GM12878 (cell line): ENCODE results near the gene PHKG2.

Experiments
- BCLAF1 ChIP-seq: fragments of 450-650 bp; IDR thresholded peaks from 2 replicates; pipeline ENCODE4 v1.6.1; 2017; ENCODE audit warnings: antibody characterized with exemption, mild to moderate bottlenecking, moderate library complexity
- BHLHE40 ChIP-seq, 2 experiments: fragments of 450-650 bp in 1 of 2; IDR thresholded peaks; 2 replicates each; pipeline ENCODE4 v1.6.1; 2011 to 2017; ENCODE audit warnings: low read depth in 2 of 2, borderline replicate concordance in 1 of 2, improper control_type of control experiment in 1 of 2, low read length in 1 of 2, mild to moderate bottlenecking in 1 of 2
- CEBPZ ChIP-seq: fragments of 150-350 bp; IDR thresholded peaks from 2 replicates; pipeline ENCODE4 v1.6.1; 2016; ENCODE audit warnings: low read depth, low read length
- IRF4 ChIP-seq: IDR thresholded peaks from 2 replicates; pipeline ENCODE4 v1.6.1; 2011; ENCODE audit warnings: low read depth, low read length
- KDM1A ChIP-seq: fragments of 200-600 bp; sonication (generic); IDR thresholded peaks from 2 replicates; pipeline ENCODE4 v1.6.1; 2016; ENCODE audit warnings: borderline replicate concordance
- PAX8 ChIP-seq: fragments of 450-650 bp; IDR thresholded peaks from 2 replicates; pipeline ENCODE4 v1.6.1; 2017; ENCODE audit warnings: mild to moderate bottlenecking, moderate library complexity
- POLR2A ChIP-seq: IDR thresholded peaks from 2 replicates; pipeline ENCODE4 v1.6.1; 2011; ENCODE audit warnings: low read depth, mild to moderate bottlenecking, low read length
- POLR2AphosphoS5 ChIP-seq: IDR thresholded peaks from 2 replicates; pipeline ENCODE4 v1.6.1; 2011; ENCODE audit warnings: mild to moderate bottlenecking, low read length, inconsistent platforms
- RCOR1 ChIP-seq: conservative IDR thresholded peaks from 2 replicates; pipeline ENCODE4 v1.6.1; 2012; ENCODE audit warnings: low read depth, low read length, improper control_type of control experiment
- SUZ12 ChIP-seq: fragments of 200-600 bp; sonication (generic); IDR thresholded peaks from one replicate; pipeline ENCODE4 v1.6.1; 2018; ENCODE audit warnings: antibody characterized with exemption, mild to moderate bottlenecking; ENCODE audit not compliant: unreplicated experiment
- TF ChIP-seq, protein P1 (sequence below): fragments of 450-650 bp; formaldehyde crosslinking; IDR thresholded peaks from 2 replicates; pipeline ENCODE4 v1.5.0; 2022; ENCODE audit warnings: mild to moderate bottlenecking, missing genetic modification characterization
- TF ChIP-seq, protein P2 (sequence below), 3 experiments: IDR thresholded peaks in 2 of 3; conservative IDR thresholded peaks in 1 of 3; 2 replicates each; pipeline ENCODE4 v1.5.1; 2011; ENCODE audit warnings: low read depth in 3 of 3, low read length in 3 of 3, mild to moderate bottlenecking in 3 of 3, control low read depth in 2 of 3, moderate library complexity in 2 of 3, inconsistent platforms in 1 of 3, mixed read lengths in 1 of 3; ENCODE audit not compliant: control insufficient read depth in 2 of 3, insufficient read depth in 1 of 3; ENCODE audit errors: extremely low read depth in 1 of 3

GRCh38 chr16:30724641-30725417 is 23.4 kb upstream of the PHKG2 start:
- TF ChIP-seq KDM1A, result no peak
- TF ChIP-seq, protein P1, sequence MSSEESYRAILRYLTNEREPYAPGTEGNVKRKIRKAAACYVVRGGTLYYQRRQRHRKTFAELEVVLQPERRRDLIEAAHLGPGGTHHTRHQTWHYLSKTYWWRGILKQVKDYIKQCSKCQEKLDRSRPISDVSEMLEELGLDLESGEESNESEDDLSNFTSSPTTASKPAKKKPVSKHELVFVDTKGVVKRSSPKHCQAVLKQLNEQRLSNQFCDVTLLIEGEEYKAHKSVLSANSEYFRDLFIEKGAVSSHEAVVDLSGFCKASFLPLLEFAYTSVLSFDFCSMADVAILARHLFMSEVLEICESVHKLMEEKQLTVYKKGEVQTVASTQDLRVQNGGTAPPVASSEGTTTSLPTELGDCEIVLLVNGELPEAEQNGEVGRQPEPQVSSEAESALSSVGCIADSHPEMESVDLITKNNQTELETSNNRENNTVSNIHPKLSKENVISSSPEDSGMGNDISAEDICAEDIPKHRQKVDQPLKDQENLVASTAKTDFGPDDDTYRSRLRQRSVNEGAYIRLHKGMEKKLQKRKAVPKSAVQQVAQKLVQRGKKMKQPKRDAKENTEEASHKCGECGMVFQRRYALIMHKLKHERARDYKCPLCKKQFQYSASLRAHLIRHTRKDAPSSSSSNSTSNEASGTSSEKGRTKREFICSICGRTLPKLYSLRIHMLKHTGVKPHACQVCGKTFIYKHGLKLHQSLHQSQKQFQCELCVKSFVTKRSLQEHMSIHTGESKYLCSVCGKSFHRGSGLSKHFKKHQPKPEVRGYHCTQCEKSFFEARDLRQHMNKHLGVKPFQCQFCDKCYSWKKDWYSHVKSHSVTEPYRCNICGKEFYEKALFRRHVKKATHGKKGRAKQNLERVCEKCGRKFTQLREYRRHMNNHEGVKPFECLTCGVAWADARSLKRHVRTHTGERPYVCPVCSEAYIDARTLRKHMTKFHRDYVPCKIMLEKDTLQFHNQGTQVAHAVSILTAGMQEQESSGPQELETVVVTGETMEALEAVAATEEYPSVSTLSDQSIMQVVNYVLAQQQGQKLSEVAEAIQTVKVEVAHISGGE, result no peak
- TF ChIP-seq, protein P2, sequence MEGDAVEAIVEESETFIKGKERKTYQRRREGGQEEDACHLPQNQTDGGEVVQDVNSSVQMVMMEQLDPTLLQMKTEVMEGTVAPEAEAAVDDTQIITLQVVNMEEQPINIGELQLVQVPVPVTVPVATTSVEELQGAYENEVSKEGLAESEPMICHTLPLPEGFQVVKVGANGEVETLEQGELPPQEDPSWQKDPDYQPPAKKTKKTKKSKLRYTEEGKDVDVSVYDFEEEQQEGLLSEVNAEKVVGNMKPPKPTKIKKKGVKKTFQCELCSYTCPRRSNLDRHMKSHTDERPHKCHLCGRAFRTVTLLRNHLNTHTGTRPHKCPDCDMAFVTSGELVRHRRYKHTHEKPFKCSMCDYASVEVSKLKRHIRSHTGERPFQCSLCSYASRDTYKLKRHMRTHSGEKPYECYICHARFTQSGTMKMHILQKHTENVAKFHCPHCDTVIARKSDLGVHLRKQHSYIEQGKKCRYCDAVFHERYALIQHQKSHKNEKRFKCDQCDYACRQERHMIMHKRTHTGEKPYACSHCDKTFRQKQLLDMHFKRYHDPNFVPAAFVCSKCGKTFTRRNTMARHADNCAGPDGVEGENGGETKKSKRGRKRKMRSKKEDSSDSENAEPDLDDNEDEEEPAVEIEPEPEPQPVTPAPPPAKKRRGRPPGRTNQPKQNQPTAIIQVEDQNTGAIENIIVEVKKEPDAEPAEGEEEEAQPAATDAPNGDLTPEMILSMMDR (IDR thresholded peaks at IDR 0.05 in 2 of 3, conservative IDR thresholded peaks at IDR 0.05 in 1 of 3; ENCODE audit: control insufficient read depth in 2 of 3, extremely low read depth in 1 of 3, insufficient read depth in 1 of 3, low read depth in 3 of 3, low read length in 3 of 3), result no peak
- TF ChIP-seq PAX8, result no peak
- TF ChIP-seq RCOR1, result no peak
- no peak for TF ChIP-seq BCLAF1
- TF ChIP-seq POLR2AphosphoS5, result no peak
- no peak for TF ChIP-seq BHLHE40 (IDR thresholded peaks at IDR 0.05; ENCODE audit: borderline replicate concordance in 1 of 2, low read depth in 2 of 2, low read length in 1 of 2)
- no peak for TF ChIP-seq SUZ12
- no peak for TF ChIP-seq IRF4
- TF ChIP-seq CEBPZ, result no peak
- TF ChIP-seq POLR2A, result peak; percentile 56; the same call in 1 of the 2 replicates
